Smooth muscle cell (in vitro differentiated cells): Measurements from ENCODE around the gene CPNE5. TPM values are rescaled to one million over a fixed set of nuclear protein-coding genes. Genes with fewer than 3 reads are reported as not detected.

Experiments used
- DNase-seq: peaks from one replicate; lab custom pipeline; 2025; ENCODE audit not compliant: unreplicated experiment; lab: John Stamatoyannopoulos, UW
- H2AFZ ChIP-seq: fragments of 200-600 bp; sonication (generic); 2 replicates; pipeline ENCODE4 v1.6.0; 2016; ENCODE audit warnings: antibody characterized with exemption, low read depth, mild to moderate bottlenecking
- H3F3A ChIP-seq: fragments of 200-600 bp; sonication (generic); 2 replicates; pipeline ENCODE4 v1.6.0; 2017; ENCODE audit warnings: antibody characterized with exemption, low read depth
- H3K27ac ChIP-seq: fragments of 200-600 bp; sonication (generic); 2 replicates; pipeline ENCODE4 v1.5.1; 2016; ENCODE audit warnings: low read depth, mild to moderate bottlenecking
- H3K27me3 ChIP-seq: fragments of 200-600 bp; sonication (generic); 2 replicates; pipeline ENCODE4 v1.6.1; 2016; ENCODE audit warnings: low read depth, mild to moderate bottlenecking
- H3K36me3 ChIP-seq: fragments of 200-600 bp; sonication (generic); 2 replicates; pipeline ENCODE4 v1.5.1; 2016; ENCODE audit warnings: low read depth
- H3K4me1 ChIP-seq: fragments of 200-600 bp; sonication (generic); 2 replicates; pipeline ENCODE4 v1.5.1; 2016; ENCODE audit warnings: low read depth
- H3K4me2 ChIP-seq: fragments of 200-600 bp; sonication (generic); 2 replicates; pipeline ENCODE4 v1.6.0; 2016; ENCODE audit warnings: mild to moderate bottlenecking
- H3K4me3 ChIP-seq: fragments of 200-600 bp; sonication (generic); 2 replicates; pipeline ENCODE4 v1.5.1; 2016; ENCODE audit warnings: mild to moderate bottlenecking
- H3K79me2 ChIP-seq: fragments of 200-600 bp; sonication (generic); 2 replicates; pipeline ENCODE4 v1.6.0; 2016; ENCODE audit warnings: low read depth, mild to moderate bottlenecking
- H3K9ac ChIP-seq: fragments of 200-600 bp; sonication (generic); 2 replicates; pipeline ENCODE4 v1.6.0; 2016; ENCODE audit warnings: low read depth
- H3K9me3 ChIP-seq: fragments of 200-600 bp; sonication (generic); replicated peaks from 2 replicates; pipeline ENCODE4 v1.5.1; 2016; ENCODE audit warnings: low read depth
- H4K20me1 ChIP-seq: fragments of 200-600 bp; sonication (generic); 2 replicates; pipeline ENCODE4 v1.6.0; 2016; ENCODE audit warnings: low read depth
- CTCF ChIP-seq: fragments of 200-600 bp; sonication (generic); IDR thresholded peaks from 2 replicates; pipeline ENCODE4 v1.5.1; 2017; ENCODE audit warnings: borderline replicate concordance, mild to moderate bottlenecking, antibody characterized with exemption; ENCODE audit not compliant: insufficient read depth, poor library complexity, severe bottlenecking
- WGBS: methylation state at CpG from one replicate; pipeline ENCODE4 v1.1.7; 2016; ENCODE audit warnings: low lambda C conversion rate; 5-methylcytosine and 5-hydroxymethylcytosine counted together
- polyA plus RNA-seq: library from polyadenylated mRNA; unstranded; fragments of >200 nt; fragmentation: Nextera tagmentation; extraction: Ambion mirVana; gene quantifications from 2 replicates; pipeline ENCODE4 v1.2.1, GENCODE V29; 2016
- total RNA-seq: library from RNA; depleted of rRNA; stranded (reverse); fragments of >200 nt; gene quantifications from 2 replicates; pipeline ENCODE4 v1.2.3, GENCODE V29; 2014

Gene CPNE5
- total and polyA plus RNA-seq, 2 experiments from 2014 or later = 1.0 TPM; not detected in 1

GRCh38 chr6:36766399-36766945 lies 72.8 kb downstream of the CPNE5 start:
- Histone ChIP-seq H3K4me2 (no peak overlapping the region), H4K20me1 (no peaks in the 10 kb centered on the region), H3K9me3 (no peaks in the 10 kb centered on the region), H3K27ac (no peak overlapping the region), H3K4me3 (no peak overlapping the region), H3K36me3 (no peaks in the 10 kb centered on the region), H3K27me3 (no peaks in the 10 kb centered on the region), H3K9ac (no peak overlapping the region), H3F3A (no peaks in the 10 kb centered on the region), H2AFZ (no peak overlapping the region), H3K4me1 (no peaks in the 10 kb centered on the region), H3K79me2 (no peaks in the 10 kb centered on the region)
- no peak for DNase-seq
- WGBS = 88% methylated on average over 10 of the region's 10 CpGs
- no peak for TF ChIP-seq CTCF

- Histone ChIP-seq H3K9ac (no peak overlapping the region), H3K4me2 (no peak overlapping the region), H2AFZ (no peak overlapping the region)
Observed at GRCh38 chr6:36765594-36766398, 73.4 kb downstream of the CPNE5 start.

GRCh38 chr6:36765190-36765589 lies 74.1 kb downstream of the CPNE5 start:
- no peaks in the 10 kb centered on the region for H3F3A ChIP-seq

More at GRCh38 chr6:36765594-36766398, 73.4 kb downstream of the CPNE5 start:
- Histone ChIP-seq H3K36me3 (no peaks in the 10 kb centered on the region), H3F3A (no peaks in the 10 kb centered on the region), H3K4me1 (no peaks in the 10 kb centered on the region), H3K79me2 (no peaks in the 10 kb centered on the region), H4K20me1 (no peaks in the 10 kb centered on the region), H3K27me3 (peaks cover 3% of the 10 kb centered on the region), H3K27ac (no peak overlapping the region), H3K4me3 (no peak overlapping the region), H3K9me3 (no peaks in the 10 kb centered on the region)
- TF ChIP-seq CTCF = peak; percentile 96
- 40% methylated on average over 17 of the region's 17 CpGs for WGBS
- DNase-seq = peak; percentile 23

More at GRCh38 chr6:36765190-36765589, 74.1 kb downstream of the CPNE5 start:
- no peaks in the 10 kb centered on the region for H3K79me2 ChIP-seq
- H3K27me3 ChIP-seq = peaks cover 3% of the 10 kb centered on the region
- no peaks in the 10 kb centered on the region for H3K9me3 ChIP-seq
- no peaks in the 10 kb centered on the region for H3K36me3 ChIP-seq
- H3K9ac ChIP-seq = no peak overlapping the region
- no peak overlapping the region for H3K27ac ChIP-seq
- TF ChIP-seq CTCF = no peak
- no peaks in the 10 kb centered on the region for H3K4me1 ChIP-seq
- H3K4me3 ChIP-seq = no peak overlapping the region
- no peak overlapping the region for H3K4me2 ChIP-seq
- no peaks in the 10 kb centered on the region for H4K20me1 ChIP-seq
- no peak overlapping the region for H2AFZ ChIP-seq
- DNase-seq = no peak
- WGBS = 83% methylated on average over 9 of the region's 10 CpGs
